H1 (cell line): ENCODE data around the gene TCEA3.

Experiments used
- CBX8 ChIP-seq: fragments of 300-800, 300-1000 bp; sonication (generic); IDR thresholded peaks from 2 replicates; pipeline ENCODE4 v1.7.1; 2016; ENCODE audit warnings: low read depth, low read length, borderline replicate concordance
- POLR2AphosphoS5 ChIP-seq: IDR thresholded peaks from 2 replicates; pipeline ENCODE4 v1.6.1; 2011; ENCODE audit warnings: low read depth, low read length
- RBBP5 ChIP-seq: IDR thresholded peaks from 2 replicates; pipeline ENCODE4 v1.7.1; 2012; ENCODE audit warnings: low read depth, mild to moderate bottlenecking, inconsistent platforms, low read length, moderate library complexity, borderline replicate concordance

GRCh38 chr1:23367451-23367790, 57.1 kb downstream of the TCEA3 start:
- no peak for TF ChIP-seq RBBP5
- TF ChIP-seq POLR2AphosphoS5, result no peak
- TF ChIP-seq CBX8, result no peak
